HL-60/S4 treated with phorbol 12-myristate 13-acetate at 8.2 ng/mL for 4 days and 3 days (cell line): ENCODE measurements around the gene SPPL3.

Source experiments
- in situ Hi-C: fragments of 300-500 bp; cut with MboI; formaldehyde crosslinking; loops from 2 replicates; pipeline ENCODE4 v1.15.0; 2022; ENCODE audit warnings: low sequenced_read_pairs

SPPL3 gene

DNA sequence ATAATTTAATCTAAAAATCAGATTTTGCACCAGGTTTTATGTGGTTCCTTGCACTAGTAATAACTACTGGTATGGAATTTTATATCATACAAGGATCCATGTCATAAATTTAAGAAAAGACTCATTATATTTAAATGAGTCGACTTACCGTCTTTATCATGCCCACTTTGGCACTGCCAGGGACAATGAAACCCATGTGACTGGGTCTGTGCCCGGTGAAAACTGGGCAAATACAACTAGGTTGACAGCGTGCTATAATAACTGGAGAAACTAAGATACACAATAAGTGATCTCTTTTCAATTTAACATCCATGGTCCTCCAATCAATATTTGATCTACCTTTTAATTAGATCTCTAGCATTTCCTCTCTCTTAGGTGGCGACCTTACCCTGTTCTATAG is 114.0 kb downstream of the SPPL3 start:
- in situ Hi-C loops = no loop called here

DNA sequence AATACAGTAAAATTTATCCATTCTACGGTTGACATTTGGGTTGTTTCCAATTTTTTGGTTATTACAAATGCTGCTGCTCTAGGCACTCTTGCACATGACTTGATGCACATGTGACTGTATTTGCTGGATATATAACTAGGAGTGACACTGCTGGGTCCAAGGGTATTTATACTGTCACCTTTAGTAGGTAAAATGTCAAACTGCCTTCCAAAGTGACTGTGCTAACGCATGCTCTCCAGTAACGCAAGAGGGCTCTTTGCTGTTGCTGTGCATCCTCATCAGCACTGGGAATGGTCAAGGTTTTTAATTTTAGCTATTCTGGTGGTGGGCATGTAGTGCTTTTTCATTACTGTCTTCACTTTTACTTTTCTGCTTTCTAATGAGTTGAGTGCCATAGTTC is 116.3 kb downstream of the SPPL3 start:
- in situ Hi-C loops = no loop called here

DNA sequence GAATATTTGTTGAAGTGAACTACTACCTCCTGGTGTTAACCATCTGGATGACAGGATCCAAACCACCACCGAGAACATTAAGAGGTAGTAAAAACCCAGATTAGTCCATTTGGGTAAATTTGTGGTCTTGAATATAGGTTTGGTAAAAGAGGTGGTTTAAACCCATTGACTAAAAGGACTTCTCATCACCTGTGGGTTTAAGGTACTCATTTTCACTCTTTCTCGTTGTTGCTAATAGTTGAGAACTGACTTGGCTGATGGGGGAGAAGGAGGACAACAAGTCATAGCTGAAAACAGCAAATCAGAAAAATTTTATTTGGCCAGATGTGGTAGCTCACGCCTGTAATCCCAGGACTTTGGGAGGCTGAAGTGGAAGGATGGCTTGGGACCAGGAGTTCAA is 119.4 kb downstream of the SPPL3 start:
- in situ Hi-C loops = no loop called here

DNA sequence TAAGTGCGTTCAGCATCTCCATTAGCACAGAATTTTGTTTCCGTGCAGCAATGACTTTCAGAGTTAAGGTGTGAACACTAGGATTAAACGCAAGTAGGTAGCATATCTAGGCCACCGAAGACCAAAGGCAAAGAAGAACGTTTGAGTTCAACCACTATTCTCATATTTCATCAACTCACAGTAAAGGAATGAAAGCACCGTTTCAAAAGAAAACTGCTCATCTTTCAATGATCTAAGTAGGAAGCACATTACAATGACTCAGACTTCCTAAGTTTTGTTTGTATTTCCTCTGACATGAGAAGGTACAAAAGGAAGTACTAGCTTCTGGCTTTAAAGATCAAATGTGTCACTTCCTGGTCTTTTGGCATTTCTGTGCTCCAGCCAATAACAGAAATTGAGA is 121.0 kb downstream of the SPPL3 start:
- in situ Hi-C loops = no loop called here

DNA sequence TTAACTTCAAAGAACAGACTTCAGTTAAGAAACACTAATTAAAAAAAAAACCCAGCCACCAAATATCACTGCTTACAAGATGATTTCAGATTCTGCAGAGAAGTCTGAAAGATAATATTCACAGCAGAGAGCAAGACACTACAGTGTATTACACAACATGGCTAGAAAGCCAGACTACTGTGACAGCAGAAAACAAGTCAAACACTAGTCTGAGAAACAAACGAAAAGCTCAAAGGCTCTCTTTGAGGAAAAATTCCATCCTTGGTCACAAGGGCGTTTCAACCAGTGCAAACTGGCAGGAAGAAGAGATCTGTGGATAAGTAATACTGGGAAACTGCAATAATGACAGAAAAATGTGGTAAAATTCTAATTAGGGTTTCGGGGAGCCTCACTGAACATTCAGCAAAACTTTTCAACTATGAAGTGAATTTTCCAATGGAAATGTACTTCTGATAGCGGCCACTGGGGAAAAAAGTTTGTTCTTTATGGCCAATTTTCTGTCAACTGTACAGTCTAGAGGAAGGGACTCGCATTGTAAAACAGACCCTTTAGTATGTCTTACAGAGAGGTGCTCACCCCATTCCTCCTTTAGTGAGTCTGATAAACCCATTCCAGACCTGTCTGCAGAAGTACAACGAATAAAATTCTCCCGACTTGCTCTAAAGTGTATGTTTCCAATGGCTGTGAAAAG is 128.2 kb downstream of the SPPL3 start:
- in situ Hi-C loops = no loop called here

DNA sequence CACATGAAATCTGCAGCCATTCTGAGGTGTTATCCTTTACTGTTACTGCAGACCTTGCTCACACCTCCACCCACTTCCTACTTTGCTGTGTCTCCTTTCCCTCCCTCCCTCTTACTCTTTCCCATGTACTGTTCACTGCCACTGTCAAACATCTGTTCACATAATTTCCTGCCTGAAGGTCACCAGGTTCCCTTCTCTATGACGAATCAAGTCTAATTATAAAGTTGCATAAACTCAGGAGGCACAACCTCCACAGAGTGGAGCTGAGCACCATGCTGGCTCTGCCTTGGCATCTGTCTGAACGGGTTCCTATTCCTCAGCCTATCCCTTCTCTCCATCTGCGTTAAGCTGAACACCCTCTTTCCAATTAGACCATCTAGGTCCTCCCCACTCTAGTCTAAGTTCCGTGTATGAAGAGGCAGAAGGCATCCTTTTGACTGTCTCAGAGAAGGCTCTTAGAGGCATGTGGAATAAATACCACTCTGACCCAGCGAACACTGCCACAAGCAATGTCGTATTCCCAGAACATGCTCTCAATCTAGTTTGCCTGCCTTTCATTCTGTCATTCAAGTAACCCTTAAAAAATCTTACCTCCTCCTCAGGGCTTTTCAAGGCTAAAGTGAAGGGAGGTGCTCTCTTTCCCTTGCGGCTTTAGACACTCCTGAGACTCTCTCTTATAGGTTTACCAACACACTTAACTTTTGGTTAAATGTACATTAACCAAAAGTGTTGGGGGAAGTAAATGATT is 129.8 kb downstream of the SPPL3 start:
- in situ Hi-C loops = no loop called here

DNA sequence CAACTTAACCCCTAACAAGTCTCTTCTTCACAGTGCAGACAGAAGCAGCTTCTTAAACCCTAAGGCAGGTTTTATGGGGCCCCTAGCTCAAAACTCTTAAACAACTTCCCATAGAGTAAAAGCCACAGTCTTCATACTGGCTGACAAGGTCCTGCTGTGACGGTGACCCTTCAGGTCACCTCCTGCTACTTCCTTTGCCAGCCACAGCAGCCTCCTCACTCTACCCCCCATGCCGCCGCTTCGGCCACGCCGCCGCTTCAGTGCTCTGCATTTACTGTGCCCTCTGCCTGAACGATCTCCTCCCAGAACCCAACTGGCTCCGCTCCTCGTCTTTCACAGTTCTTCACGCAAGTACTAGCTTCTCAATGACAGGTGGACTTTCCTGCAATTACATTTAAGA is 133.1 kb downstream of the SPPL3 start:
- in situ Hi-C loops = no loop called here

DNA sequence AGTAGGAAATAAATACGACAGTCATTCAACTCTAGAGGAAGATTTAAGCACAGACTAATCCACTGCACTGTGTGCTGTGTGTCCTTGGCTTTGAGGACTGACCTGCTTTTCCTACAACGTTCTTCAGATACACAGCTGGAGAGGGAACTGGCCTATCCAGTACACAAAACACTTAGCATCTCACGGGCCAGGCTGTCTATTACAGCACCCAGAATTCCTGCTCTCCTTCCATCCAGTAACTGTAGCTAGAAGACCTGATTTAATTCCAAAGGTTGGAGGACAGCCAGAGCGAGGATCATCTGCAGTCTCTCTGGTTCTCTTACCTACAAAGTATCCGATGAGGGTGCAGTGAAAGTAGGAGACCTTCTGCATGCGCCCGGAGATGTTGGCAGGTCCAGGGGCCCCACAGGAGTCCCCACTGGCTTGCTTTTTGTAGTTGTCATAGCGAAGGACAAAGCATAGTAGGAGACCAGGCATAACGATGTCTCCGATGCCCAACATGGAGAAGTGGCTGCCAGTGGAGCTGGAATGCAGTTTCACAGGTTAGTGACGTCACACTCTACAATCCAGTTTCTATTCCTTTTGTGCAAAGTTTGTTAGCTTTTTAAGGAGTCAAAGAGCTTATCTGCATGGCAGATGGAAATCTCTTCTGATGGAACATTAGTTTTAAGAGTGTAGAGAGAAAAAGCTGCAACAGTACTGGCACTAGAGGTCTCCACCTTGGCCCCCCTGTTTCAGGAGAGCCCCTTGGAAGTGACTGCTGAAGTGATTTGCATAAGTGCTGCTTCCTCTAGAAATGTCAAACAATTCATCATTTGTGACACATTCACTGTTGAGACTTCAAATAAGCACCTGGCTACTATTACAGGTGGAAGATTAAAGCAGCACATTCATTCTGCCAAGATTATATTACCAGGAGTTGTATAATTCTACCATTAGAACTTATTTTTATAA is 136.8 kb downstream of the SPPL3 start:
- in situ Hi-C loops = no loop called here

DNA sequence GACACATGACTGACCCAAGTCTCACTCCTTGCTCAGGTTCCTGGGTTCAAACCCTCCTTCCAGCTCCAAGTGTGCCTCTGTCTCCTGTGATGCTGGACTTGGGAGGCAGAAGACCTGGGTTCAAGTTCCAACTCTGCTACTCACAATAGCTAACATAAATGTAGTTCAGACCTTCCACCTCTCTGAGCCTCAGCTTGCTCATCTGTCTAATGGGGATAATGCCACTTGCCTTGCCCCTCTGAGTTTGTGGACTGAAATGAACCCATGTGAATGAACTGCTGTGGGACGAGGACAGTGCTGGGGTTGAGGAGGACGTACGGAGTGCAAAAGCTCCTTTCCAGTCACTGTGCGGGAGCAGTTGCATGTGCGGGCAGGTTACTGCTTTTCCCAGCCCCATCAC is 137.6 kb downstream of the SPPL3 start:
- in situ Hi-C loops = no loop called here

DNA sequence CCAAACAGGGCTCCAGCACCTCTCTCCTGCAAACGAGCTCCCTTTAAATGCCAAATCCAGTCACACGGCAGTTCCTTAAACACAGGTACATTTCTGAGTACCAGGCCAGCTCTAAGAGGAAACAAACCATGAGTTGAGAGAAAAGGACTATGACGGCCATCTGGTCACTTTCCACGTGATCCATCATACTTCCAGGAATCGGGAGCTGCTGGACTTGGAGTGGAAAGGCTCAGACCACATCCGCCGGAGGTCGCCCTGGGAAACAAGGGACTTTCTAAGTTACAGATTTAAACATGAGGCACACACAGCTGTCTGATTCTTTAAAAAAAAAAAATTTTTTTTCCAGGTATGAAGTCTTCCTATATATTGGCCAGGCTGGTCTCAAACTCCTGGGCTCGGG is 139.3 kb downstream of the SPPL3 start:
- in situ Hi-C loops = no loop called here

DNA sequence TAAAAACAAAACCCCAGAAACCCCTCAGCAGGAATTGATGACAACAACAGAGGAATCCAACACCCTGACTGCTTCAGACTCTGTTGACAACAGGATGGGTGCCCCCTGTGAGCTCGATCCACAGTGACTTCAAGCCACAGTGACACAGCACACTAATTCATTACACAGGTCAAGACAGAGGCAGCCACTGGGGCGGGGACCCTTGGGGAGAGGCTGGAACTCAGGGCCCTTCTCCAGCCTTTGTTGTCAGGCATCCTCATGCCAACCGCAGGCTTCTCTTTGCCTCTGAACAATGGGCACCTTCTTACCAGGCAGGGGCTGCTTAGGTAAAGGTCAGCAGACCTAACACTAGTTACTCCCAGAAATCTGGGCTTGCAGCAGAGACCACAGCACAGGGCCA is 140.9 kb downstream of the SPPL3 start:
- in situ Hi-C loops = no loop called here

DNA sequence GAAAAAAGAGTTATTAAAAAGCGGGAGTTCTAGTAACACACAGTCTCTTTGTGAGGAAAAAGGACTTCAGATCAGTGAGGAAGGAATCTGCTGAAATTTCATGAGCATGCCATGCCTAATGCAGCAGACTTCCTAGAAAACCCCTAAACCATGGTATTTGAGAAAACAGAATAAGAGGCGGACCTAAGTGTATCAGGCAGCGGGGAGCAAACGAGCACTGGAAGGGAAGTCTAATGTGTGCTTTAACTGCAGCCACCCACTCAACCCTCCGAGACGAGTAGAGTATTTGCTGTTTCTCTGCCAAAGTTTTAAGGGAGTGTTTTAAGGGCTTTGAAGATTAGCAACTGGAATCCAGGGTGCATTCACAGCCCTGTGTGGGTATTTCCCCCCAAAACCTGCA is 142.1 kb downstream of the SPPL3 start:
- in situ Hi-C loops = no loop called here

DNA sequence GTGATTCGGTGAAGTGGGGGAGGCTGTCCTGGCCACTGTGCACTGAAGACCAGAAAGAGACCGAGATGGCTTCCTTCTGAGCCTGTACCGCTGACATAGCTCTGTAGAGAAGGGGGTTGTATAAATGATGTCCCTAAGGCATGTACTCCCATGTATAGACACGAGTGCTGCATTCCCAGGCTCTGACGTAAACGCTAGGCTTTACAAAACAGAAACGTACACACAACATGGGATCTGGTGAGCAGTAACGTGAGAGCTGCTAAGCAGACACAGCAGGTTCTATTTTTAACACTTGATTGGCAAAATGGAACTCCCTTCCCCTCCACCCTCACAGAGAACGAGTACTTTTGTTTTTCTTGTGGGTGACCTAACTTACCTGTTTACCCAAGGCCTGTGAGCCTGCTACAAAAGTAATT is 142.6 kb downstream of the SPPL3 start:
- in situ Hi-C loops = no loop called here

DNA sequence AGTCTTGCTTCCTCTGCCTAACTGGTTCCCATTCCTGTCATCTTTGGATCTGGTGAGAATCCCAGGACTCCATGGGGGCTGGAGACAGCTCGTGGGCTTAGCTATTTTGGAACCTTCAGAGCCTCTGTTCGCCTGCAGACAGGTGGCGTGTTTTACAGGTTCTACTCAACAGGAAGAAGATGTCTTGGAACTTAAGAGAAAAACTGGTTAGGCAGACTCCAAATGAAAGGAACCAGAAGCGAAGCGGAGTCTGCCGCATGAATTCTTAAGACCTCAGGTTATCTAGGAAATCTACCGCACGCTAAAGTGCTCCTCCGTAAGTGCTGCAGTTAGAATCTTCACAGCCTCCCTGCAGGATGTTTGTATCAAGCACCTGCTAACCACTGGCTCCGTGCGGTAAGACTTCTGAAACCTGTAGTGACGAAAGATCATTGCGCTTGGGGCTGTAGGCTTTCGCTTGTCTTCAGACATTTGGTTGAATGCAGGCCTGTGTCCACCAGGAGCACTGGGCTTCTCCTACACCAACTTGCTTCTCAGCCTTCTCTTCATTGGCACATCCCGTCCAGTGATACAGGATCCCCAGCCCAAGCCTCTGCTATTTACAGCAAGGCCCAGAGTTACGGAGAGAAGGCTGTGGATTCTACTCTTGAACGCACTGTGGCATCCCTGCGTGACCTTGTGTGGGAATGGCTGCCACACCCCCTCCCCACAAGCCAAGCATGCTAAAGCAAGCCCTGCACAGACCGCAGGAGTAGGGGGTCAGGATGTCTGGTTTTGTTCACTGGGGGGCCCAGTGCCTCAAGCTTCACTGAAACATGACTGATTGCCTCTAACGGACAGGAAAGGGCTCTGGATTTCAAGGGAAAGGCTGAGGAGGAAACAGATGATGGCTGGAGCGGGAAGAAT is 143.6 kb downstream of the SPPL3 start:
- in situ Hi-C loops = no loop called here

DNA sequence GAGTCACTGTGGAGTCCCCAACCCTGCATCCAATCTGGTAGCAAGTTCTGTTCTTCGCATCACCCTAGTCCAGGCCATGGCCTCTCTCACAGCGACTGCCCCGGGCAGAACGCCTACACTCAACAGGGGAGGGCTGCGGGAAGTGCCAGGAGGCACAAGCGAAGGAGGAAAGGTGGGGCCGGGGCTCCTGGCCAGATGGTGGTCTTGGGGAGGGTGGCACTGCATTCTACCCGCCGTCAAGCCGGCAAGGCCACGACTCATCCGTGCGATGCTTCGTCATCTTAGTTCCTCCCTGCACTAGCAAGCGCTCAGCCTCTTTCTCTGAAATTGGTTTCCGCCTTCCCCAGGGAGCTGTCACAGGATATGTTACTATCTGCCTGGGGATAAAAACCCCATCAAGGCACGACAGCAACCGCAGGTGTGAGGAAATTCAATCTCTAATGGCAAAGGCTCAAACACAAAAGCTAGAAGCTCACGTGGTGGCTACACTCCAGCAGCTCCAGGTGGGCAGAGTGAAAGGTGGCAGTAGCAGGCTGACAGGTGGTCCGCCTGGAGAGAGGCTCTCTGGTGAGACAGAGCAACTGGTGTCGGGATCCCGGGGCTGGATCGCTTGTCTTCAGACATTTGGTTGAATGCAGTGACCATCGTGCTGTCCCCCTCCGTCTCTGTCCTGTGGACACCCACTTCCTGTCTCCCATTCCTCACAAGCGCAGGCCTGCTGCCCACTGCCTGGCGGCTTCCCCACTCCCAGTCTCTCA is 144.4 kb downstream of the SPPL3 start:
- in situ Hi-C loops = no loop called here

DNA sequence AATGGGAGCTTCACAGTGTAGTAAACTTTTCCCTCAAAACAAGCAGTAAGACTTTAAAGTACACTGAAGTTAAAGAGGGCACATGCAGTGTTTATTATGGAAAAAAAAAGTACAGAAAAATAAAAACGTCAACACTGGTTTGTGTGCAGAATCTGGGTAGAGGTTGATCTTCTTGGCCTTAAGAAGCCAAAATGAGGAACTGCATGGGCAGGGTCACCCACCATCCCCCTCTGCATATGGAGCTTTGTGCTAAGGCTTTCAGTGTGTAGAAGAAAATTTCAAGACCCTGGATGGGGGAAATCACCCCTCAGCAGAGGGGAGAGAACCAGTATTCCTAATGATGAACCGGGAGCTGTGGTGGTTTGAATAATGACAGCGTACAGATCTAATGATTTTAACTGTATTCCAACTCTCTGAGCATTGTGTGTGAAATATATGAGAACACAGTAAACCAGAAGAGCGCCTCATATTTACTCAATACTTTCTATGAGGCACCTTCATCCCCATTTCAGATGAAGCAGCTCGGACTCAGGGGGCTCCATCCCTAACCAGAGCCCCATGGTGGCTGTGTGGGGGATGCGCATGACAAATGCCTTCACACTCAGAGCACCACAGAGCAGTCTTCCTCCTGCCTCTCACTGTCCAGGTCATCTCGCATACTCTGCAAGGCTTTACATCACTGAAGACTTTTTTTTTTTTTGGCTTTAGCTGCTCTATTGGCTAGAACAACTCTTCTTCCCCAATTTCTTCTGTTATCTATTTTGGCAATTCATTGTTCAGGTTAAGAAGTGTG is 145.2 kb downstream of the SPPL3 start:
- in situ Hi-C loops = no loop called here

DNA sequence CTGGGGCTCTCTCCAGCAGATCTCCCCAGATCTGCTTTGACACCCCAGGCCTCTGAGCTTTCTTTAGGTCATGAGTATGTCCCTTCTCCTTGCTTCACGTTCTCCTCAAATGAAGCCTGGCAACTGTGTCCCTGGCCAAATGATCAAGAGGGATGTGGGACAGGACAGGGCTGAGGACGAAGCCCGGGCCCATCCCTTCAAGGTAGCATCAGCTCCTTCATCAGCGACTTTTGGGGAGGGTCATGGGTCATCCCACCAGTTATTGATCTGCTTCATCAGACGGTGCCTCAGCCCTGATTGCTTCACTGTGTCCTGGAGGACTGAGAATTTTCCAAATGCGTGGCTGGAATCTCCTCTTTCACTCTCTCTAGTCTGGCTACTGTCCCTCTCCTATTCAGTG is 146.2 kb downstream of the SPPL3 start:
- in situ Hi-C loops = no loop called here

DNA sequence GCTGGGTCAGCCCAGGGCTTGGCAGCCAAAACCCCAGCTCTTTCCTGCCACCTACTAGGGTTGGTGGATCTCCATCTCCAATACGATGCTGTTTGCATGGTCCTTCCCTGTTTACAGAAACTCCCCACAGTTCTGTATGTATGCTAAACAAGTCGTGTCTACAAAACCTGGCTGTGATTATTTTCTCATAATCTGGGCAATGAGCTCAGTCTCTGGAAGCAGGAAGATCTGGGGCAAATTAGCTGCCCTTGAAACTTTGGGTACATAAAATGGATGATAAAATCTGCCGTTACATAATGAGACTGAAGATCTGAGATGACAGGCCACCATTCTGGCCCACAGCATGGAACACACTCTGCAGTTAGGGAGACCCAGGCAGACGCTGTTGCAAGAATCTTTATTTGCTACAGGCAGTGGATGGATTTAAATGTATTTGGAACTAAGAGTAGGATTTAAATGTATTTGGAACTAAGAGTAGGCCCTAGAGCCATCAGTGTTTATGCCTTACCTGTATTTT is 146.9 kb downstream of the SPPL3 start:
- in situ Hi-C loops = no loop called here

DNA sequence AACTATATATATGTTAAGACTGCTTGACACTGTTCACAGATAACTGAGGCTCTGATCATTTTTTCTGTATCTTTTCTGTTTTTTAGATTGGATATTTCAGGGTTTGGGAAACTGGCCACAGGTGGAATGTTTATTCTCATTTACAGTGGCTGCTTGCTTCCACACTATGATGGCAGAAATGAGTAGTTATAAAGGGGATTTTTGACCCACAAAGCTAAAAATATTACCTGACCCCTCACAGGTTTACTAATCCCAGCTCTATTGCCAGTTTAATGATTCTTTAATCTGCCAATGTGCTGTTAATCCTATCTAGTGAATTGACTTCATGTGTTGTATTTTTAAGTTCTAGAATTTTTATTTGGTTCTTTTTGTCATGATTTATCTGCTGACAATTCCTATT is 148.9 kb downstream of the SPPL3 start:
- in situ Hi-C loops = no loop called here
